ENCODE measurements around the gene FBXO39. TPM values are rescaled to one million over a fixed set of nuclear protein-coding genes. Genes with fewer than 3 reads are reported as not detected.
"Not testable (repeated sequence)": the region's sequence is repeated elsewhere in the genome, so short reads cannot be mapped to it uniquely, and the experiment has no call there.

Gene FBXO39
- total RNA-seq, result under 0.01 and 0.32 TPM in 2 replicates

GRCh38 chr17:6775871-6776405 lies at the start of gene FBXO39:
Gene FBXO39, plus strand, starts transcription at chr17:6776215. Its CDS starts 3,654 bp downstream, at chr17:6779869.
- no peak for DNase-seq (ENCODE audit: low read depth)
- no peak for TF ChIP-seq CTCF (IDR thresholded peaks at IDR 0.05; ENCODE audit: insufficient read depth, low read depth, low read length)
- no peak within 1 kb of the TSS for H3K4me3 ChIP-seq (ENCODE audit: low read depth, low read length)

- no peak for TF ChIP-seq CTCF (IDR thresholded peaks at IDR 0.05; ENCODE audit: insufficient read depth, low read depth, low read length)
- no peak for DNase-seq (ENCODE audit: low read depth)
- H3K4me3 ChIP-seq (ENCODE audit: low read depth, low read length), result no peak overlapping the region
Measured at GRCh38 chr17:6729531-6729930, 46.5 kb upstream of the FBXO39 start.

- not testable (repeated sequence) for H3K4me3 ChIP-seq (ENCODE audit: low read depth, low read length); DNase-seq (ENCODE audit: low read depth)
Measured at GRCh38 chr17:6746665-6747064, 29.4 kb upstream of the FBXO39 start.

- no peak for TF ChIP-seq CTCF (IDR thresholded peaks at IDR 0.05; ENCODE audit: insufficient read depth, low read depth, low read length)
- no peak for DNase-seq (ENCODE audit: low read depth)
- no peak overlapping the region for H3K4me3 ChIP-seq (ENCODE audit: low read depth, low read length)
Measured at GRCh38 chr17:6748617-6749016, 27.4 kb upstream of the FBXO39 start.

- TF ChIP-seq CTCF (IDR thresholded peaks at IDR 0.05; ENCODE audit: insufficient read depth, low read depth, low read length), result peak; percentile 29
- H3K4me3 ChIP-seq (ENCODE audit: low read depth, low read length), result no peak overlapping the region
- peak; percentile 42 for DNase-seq (ENCODE audit: low read depth)
Measured at GRCh38 chr17:6749519-6749918, 26.5 kb upstream of the FBXO39 start.

- no peak for TF ChIP-seq CTCF (IDR thresholded peaks at IDR 0.05; ENCODE audit: insufficient read depth, low read depth, low read length)
- DNase-seq (ENCODE audit: low read depth), result peak; percentile 100
- H3K4me3 ChIP-seq (ENCODE audit: low read depth, low read length), result no peak overlapping the region
Measured at GRCh38 chr17:6752068-6752909, 23.7 kb upstream of the FBXO39 start.

GRCh38 chr17:6753006-6753445 lies 23.0 kb upstream of the FBXO39 start:
- no peak for TF ChIP-seq CTCF (IDR thresholded peaks at IDR 0.05; ENCODE audit: insufficient read depth, low read depth, low read length)
- H3K4me3 ChIP-seq (ENCODE audit: low read depth, low read length), result no peak overlapping the region
- peak; percentile 84 for DNase-seq (ENCODE audit: low read depth)
